CD4-positive, alpha-beta T cell treated with Interferon gamma for 1 hour (primary cell): ENCODE data around the gene KRTAP5-4.
"Not testable (repeated sequence)": the region's sequence is repeated elsewhere in the genome, so short reads cannot be mapped to it uniquely, and the experiment has no call there.

Experiments
- DNase-seq: peaks from one replicate; pipeline ENCODE4 v3.0.0-alpha.2; 2020

Gene KRTAP5-4

DNA sequence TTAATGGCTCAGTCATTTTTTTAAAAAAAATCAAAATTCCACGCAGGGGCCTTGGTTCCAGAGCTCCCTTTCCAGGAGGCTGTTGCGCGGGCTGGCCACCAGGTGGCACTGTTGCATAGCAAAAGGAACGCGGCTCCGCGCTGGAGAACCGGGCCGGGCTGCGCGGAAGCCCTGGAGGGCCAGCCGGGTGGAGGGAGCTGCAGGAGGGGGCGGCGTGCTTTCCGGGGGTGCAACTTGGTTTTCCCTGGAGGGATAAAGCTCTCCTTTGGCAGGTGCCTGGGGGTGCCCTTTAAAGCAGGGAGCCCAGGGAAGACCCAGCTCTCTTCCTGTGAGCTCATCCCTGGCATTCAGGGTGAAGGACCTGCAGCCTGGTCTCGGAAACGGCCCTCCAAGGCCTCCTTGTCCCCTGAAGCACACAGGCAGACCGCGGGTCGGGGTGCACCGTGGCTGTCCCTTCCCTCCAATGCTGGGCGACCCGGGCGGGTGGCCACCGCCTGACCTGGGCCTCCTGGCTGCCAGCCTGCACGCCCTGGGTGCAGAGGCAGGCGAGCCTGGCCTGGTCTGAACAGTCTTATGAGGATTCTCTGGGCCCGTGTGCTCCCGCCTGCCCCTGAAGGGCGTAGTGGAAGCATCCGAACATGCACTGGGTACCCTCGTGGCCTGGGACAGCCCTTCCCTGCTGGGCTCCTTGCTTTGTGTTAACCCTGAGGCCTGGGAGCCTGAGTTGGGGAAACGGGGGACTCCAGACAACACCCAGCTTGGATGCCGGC is 31.0 kb upstream of the KRTAP5-4 start:
- peak; percentile 65 for DNase-seq

DNA sequence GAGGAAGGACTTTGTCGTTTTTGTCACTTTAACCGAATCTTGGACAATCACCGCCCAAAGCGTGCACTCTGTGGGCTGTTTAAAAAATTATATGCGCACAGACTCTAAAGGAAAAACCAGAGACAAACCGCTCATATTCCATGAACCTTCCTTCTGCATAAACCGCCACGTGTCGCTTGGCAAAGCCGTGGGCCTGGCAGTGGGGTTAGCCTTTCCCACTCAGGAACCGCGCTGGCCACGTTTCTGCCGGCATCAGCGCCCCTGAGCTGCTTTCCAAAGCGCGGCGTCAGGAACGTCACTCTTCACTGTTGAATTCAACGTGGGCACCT is 30.5 kb upstream of the KRTAP5-4 start:
- no peak for DNase-seq

DNA sequence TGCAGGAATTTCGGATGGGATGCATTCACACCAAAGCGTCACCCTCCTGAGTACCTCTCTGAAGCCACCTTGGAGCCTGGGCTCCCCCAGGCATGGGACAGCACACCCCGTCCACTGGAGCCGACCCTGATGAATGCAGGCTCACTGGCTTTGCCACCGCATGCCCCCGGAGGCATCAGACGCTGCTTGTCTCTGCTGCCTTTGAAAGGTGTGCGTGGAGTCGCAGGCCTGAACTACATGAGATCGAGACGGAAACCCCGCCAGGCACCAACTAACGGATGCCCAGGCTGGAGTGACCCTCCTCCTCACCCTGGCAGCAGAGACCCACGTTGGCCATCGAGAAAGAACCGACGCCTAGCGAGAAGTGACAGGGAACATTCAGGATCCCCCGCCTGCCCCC is 30.1 kb upstream of the KRTAP5-4 start:
- no peak for DNase-seq

DNA sequence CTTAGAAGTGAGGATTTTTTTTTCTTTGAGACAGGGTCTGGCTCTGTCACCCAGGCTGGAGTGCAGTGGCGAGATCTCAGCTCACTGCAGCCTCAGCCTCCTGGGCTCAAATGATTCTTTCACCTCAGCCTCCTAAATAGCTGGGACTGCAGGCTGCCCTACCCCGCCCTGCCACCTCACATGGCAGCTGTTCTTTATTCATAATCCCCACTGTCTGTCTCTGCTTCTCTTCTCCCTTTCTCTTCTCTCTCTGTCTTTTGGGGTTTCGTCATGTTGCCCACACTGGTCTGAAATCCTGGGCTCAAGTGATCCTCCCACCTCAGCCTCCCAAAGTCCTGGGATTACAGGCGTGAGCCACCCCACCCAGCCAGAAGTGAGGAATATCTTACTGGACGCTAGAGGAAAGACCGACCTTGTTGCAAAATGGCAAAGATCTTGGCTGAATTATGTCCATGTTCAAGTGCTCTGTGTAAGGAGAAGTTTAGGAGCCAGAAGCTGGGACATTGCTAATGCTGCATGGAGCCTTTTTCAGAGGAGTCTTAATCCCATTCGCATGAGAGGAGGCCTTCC is 29.6 kb upstream of the KRTAP5-4 start:
- no peak for DNase-seq

DNA sequence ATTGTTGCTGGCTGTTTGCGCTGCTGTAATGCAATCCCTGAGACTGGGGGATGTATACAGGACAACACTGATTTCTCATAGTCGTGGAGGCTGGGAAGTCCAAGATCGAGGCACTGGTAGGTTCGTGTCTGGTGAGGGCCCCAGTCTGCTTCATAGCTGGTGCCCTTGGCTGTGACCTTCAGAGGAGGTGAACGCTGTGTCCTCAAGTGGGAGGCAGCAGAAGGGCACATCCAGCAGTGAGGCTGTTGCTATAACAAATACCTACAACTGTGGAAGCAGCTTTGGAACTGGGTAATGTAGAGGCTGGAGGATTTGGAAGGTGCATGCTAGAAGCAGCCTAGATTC is 29.0 kb upstream of the KRTAP5-4 start:
- DNase-seq = no peak

DNA sequence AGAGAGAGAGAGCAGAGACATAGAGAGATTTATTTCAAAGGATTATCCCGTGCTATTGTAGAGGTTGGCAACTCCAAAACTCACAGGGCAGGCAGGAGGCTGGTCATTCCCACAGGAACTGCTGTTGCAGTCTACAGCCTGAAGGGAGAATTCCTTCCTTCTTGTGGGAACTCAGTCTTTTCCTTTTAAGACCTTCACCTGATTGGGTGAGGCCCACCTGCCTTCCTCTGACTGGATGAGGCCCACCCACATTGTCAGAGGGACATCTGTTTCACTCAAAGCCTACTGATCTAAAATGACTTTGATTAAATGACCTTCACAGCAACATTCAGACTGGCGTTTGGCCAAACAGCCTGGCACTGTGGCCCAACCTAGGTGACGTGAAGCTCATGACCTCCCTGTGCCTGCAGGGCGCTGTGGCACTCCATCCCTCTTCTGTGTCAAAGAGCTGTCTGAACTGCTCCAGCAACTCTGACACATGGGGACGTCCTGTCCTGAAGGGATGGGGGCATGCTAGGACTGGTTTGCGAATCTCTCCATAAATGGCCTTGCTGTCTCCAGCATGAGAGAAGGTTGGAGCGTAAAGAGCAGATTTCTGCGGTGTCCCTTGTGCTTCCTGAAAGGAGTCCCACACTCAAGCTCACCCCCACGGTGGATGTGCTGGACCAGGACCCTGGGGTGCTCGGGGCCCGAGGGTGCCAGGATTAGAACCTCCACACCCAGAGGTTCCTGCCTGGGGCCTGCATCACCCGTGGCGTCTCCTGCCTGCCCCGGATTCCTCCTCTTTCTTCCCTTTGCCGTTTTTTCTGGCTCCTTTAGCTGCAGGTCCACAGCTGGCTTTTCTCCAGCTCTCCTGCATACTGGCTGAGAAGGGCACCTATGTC is 28.3 kb upstream of the KRTAP5-4 start:
- no peak for DNase-seq

DNA sequence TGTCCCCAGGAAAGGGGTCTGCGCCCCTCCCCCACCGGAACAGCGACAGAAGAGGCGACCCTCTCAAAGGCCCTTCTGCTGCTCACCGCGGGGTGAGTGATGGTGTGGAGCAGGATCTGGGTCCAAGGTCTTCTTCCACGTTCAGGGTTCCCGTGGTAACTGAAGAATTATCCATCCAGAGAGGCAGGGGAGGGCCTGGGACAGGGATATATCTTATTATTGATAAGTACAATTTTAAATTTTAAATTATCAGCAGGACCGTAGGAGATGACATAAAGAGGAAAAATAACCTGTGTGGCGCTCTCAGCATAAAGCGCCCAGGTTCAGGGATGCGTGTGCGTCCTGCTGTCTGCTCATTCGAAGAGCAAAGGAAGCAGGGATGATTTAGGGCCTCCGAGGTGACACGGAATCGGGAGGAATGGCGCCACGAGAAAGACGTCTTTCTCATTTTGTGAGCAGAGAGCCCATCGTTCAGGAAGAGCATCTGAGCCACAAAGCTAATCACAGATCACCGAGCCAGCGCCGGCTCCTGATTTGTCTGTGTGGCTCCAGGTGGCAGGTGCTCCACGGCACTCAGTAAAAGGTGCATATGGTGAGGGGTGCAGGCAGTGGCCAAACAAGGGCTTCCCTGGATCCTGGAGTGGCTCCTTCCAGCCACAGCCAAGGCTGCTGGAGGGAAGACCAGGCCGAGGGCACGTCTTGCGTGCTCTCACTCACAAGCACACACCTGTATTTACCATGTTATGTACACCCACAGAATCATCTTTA is 26.9 kb upstream of the KRTAP5-4 start:
- DNase-seq = no peak

DNA sequence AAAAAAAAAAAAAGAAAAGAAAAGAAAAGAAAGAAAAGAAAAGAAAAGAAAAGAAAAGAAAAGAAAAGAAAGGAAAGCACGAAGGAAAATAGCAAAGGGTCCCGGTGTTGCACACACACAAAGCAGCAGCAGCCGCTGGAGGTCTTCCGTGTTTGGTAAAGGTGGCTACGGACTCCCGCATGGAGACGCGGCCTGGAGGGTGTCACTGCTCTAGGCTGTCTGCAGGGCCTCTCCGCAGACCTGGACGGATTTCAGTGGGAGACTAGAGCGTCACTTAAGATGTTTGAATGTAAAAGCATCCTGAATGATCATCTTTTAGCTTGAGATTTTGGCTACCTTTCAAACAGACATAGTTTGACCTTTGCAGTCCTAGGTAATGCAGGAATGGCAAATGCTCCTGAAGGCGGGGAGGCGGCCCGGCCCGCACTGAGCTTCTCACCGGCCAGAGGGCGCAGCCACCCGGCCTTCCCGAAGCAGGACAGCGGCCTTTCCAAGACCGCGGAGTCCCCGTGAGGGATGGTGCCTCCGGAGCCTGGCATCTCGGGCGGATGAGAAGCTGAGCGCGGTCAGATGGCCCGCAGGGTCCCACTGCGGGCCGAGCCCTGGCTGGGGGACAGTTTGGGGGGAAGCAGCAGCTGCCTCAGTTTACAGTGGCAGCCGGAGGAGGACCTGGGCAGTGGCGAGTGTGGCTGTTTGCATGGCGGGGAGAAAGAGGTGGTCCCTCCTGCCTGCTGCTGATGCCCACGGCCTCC is 26.1 kb upstream of the KRTAP5-4 start:
- no peak for DNase-seq

DNA sequence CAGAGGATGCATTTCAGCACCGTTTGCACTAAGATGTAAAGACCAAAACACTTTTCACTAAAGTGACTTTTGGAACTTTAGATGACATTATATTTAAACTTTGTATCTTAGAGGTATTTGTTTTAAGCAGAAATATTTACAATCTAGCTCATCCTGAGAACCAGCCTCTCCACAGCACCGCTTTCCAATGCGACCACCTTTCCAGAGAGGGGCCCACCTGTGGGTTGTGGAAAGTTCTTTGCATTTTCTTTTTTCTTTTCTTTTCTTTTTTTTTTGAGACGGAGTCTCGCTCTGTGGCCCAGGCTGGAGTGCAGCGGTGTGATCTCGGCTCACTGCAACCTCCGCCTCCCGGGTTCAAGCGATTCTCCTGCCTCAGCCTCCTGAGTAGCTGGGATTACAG is 24.6 kb upstream of the KRTAP5-4 start:
- not testable (repeated sequence) for DNase-seq

DNA sequence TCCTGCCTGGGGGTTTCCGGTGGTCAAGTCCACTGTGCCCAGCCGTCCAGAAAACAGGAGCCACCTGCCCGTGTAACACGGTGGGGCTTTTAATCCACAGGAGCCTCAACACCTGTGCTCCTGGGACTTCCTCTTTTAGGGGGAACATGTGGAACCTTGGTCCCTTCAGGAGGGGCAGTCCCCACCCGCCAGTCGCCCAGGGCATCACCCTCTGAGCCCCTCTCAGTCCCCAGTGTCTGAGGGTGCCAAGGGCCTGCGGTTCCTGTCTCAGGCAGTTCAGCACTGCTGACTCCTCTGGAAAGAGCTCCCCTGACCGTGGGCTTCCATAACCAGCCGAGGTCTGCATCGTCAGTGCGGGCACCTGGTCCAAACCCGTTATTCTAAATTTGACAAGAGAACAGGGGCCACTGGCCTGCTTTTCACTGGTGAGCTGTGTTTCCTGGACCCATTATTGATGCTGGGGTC is 23.5 kb upstream of the KRTAP5-4 start:
- DNase-seq = no peak

DNA sequence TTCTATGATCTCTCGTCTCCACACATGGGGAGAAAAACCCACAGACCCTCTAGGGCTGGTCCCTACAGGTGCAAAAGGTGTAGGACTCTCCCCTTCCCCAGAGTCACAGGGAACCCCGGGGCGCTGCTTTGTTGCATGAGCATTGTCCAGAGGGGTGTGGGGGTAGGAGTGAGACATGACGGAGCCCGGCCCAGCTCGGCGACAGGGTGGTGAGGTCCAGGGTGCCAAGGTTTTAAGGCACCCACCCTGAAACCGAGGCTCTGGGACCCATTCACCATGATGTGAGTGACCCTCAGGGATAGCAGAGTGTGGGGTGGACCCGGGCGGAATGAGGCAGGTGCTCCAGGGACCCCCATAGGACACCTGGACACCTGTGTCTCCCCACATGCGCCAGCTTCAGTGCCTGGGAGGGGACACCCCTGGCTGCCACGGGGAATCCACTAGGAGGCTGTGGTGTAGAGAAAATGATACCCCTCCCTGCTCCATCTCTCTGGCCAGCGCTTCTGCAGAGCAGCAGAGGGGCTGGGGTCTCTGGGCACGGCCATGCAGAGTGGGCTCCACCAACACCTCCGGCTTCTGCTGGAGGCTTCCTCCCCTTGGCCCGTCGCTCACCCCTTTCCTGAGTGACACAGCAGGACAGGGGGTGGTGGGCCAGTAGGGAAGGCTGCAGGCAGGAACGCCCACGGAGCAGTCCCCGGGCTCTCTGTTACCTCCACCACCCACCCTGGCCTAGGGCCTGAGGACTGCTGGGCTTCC is 22.8 kb upstream of the KRTAP5-4 start:
- no peak for DNase-seq

DNA sequence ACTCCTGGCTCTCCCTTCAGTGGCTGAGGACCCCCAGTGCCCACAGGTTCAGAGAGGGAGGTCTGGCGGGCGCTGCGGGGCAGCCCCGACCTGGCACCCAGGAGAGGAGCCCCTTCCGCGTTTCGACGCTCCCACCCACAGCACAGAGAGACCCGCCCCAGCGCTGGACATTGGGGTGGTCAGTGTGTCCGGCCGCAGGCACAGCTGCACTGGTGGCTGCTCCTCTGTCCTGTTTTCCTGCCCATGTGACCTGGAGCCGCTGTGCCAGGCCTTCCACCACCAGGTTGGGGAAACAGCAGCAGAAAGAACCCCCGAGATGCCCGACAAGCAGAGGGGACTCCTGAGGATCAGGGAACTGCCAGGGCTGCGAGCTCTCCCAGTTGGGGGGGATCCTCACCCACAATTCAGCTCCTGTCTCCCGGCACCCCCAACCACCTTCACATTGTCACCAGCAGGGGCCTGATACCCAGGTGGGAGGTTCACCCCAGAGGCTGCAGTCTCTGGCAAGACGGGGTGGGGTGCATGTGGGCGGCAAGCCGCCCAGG is 21.3 kb upstream of the KRTAP5-4 start:
- DNase-seq = no peak

DNA sequence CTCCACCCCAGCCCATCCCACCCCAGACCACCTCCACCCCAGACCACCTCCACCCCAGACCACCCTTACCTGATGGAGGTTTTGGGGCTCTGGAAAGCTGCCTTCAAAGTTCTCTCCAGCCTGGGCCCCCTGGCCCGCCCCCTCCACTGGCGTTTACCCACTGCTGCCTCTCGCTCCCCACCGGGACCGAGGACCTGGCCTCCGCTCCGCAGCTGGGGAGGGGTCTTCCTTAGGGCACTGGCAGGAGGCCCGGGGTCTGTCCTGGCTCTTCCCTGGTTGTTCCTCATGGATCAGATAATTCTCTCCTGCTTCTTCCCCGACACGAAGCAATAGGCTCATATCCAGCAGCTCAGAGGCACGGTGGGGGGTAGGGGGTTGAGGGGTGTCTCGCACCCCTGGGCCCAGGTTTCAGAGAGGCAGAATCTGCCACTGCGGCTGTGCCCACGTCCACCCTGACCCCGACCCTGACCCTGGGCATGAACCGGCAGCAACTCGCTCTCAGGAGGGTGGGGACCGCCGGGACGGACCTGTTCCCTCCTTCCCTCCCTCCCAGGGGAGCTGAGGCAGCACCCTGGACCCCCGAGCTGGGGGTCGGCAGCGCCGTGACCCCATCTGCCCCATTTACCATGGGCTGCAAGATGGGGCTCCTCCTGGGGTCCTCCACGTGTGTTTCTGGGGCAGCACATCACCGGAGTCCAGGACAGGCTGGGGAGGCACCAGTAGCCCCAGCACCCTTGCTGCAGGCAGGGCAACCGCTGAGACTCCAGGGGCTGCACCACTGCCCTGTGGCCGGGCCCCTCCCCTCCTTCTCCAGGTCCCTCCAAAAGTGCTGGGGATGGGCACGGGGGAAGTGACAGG is 20.6 kb upstream of the KRTAP5-4 start:
- DNase-seq = no peak

DNA sequence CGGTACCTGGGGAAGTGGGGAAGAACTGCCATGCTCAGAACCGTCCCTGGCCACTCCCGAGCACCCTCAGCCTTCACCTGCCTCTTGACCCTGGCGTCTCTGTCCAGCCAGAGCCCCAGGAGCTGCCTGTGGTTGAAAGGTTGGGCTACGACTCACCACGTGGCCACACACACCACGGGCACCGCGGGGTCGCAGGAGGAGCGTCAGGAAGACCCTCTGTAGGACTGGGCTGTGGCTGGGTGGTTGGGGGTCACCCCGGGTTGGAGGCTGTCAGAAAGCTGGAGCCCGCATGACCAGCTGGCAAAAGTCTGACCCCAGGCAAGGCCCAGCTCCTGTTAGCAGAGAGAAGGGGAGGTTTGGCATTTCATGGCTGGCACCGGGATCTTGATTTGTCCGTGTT is 19.2 kb upstream of the KRTAP5-4 start:
- no peak for DNase-seq

DNA sequence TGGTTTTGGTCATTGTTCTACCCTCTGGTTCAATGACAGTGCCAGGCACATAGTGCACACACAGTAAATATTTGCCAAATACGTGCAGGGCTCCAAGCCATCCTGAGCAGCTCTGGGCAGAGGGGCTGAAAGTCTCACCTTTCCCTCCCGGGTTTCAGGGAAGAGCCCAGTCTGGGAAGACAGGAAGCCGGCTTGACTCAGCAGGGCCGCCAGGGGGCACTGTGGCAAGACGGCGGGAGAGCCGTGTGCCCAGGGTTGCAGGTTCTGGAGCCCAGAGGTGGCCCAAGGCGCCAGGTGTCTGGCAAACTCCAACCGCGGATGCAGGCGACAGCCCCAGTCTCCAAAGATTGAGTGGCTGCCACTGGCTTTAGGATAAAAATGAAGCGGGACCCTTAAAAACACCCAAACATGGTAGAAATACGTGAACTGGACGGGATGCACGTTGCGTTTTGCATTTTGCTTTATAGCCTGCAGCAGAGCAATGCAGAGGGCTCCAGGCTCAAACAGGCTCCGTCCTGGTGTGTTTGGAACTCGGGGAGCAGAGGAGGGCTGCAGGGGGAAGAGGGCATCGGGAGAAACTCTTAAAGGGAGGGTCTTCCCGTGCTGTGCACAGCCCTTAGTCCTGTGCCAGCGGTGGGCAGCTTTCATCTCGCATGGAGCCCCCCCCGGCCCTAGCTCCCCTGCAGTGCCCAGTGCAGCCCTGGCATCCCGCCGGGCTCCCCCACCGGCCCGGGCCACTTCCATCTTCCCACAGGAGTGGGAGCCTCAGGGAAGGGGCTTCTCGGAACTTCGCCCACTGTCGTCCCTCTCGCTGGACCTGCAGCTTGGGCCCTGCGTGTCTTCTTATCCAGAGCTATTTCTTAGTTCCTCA is 18.4 kb upstream of the KRTAP5-4 start:
- no peak for DNase-seq

DNA sequence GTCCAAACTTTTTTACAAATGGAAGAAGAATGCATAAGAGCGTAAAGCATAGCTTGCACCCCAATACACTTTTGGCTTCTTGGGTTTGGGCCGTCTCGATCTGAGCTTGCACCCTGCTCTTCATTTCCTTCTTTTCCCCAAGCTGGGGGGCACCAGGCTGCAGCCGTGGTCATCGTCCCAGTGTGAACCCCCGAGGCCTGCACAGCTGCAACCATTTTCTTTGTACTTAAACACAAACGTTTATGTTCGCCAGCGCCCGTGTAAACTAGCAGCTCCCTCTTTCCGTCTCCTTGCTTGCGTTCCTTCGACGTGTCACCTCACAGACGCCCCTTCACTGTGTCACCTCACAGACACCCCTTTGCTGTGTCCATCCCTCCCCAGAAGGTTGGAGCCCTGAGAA is 17.7 kb upstream of the KRTAP5-4 start:
- no peak for DNase-seq

DNA sequence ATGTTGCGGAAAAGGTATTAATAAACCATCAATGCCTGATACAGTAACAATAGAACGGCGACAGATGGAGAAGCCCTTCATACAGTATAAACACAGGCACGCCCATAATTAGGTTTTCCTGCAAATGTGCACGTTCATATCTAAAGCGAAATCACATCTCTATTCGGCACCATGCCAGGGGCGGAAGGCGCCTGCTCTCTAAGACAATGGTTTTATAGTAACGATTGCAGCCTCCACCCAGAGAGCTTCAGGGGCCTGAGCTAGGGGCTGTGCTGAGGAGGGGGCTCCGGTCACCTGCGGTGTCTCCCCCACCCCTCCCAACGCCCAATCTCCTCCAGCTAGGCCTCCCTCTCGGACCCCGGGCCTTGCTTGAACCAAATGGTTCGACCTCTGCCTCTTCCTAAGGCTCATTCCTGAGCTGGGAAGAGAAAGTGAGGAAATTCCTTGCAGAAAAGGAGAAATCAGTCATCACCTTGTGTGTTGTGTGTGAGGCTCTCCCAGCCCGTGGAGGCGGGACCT is 17.2 kb upstream of the KRTAP5-4 start:
- no peak for DNase-seq

DNA sequence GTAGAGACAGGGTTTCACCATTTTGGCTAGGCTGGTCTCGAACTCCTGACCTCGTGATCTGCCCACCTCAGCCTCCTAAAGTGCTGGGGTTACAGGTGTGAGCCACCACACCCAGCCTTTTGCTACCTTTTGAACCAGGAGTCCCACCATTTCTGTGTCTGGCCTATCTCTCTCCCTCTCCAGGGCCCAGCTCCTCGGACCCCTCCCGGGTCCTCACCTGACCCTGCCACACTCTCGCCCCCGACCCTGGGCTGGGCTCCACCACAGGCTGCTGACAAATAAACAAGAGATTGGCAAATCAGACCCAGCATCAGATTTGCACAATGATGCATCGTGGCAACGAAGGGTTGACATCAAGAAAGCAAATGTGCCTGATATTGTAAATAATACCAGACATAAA is 16.4 kb upstream of the KRTAP5-4 start:
- DNase-seq = no peak

DNA sequence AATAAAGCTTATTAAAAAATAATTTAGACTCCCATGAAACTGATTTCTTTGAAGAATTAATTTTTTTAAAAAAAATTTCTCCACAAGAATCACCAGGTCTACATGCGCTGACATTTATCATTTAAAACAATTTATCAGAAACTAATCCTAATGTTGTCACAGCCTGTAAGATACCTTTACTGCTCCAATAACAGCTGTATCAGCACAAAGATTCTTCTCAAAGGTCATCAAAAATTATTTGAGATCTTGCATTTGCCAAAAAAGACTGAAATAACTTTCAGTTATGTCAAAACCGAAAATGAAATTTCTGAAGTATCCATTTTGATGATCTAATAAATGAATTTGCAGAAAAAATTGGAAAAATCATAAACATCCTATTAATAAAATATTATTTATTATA is 15.7 kb upstream of the KRTAP5-4 start:
- DNase-seq = no peak
